Inflammatory macrophage (primary cell): ENCODE measurements around the gene AKT1.
A peak's percentile ranks its signal among the peaks of the same experiment; 100 is the strongest.
"Not testable (repeated sequence)": the region's sequence is repeated elsewhere in the genome, so short reads cannot be mapped to it uniquely, and the experiment has no call there.

Experiments
- DNase-seq, 2 donors: peaks; one replicate each; pipeline ENCODE4 v3.0.0-alpha.2; 2020 to 2022

The AKT1 gene

GRCh38 chr14:104818714-104819161, 23.2 kb upstream of the AKT1 start:
- no peak for DNase-seq

- DNase-seq: no peak
Observed at GRCh38 chr14:104817930-104818713, 22.6 kb upstream of the AKT1 start.

GRCh38 chr14:104816616-104816884, 21.0 kb upstream of the AKT1 start:
- DNase-seq: no peak

- not testable (repeated sequence) for DNase-seq
Observed at GRCh38 chr14:104814701-104815100, 19.2 kb upstream of the AKT1 start.

GRCh38 chr14:104813286-104813685, 17.7 kb upstream of the AKT1 start:
- DNase-seq: no peak

GRCh38 chr14:104810316-104810715, 14.8 kb upstream of the AKT1 start:
- no peak for DNase-seq

- no peak for DNase-seq
Observed at GRCh38 chr14:104808456-104808855, 12.9 kb upstream of the AKT1 start.

- peak; percentile 20 to 37 for DNase-seq
Observed at GRCh38 chr14:104806625-104807465, 11.3 kb upstream of the AKT1 start.

- DNase-seq: no peak
Observed at GRCh38 chr14:104805941-104806624, 10.5 kb upstream of the AKT1 start.

GRCh38 chr14:104805326-104805678, 9.8 kb upstream of the AKT1 start:
- DNase-seq: peak; percentile 33

- DNase-seq: no peak
Observed at GRCh38 chr14:104804481-104805325, 9.2 kb upstream of the AKT1 start.

GRCh38 chr14:104803912-104804410, 8.4 kb upstream of the AKT1 start:
- DNase-seq: no peak

GRCh38 chr14:104803280-104803911, 7.8 kb upstream of the AKT1 start:
- DNase-seq: no peak

- no peak for DNase-seq
Observed at GRCh38 chr14:104802394-104803184, 7.0 kb upstream of the AKT1 start.

GRCh38 chr14:104801520-104802393, 6.2 kb upstream of the AKT1 start:
- DNase-seq: no peak

GRCh38 chr14:104800771-104801519, 5.4 kb upstream of the AKT1 start, which contains the start of gene ZBTB42:
Gene ZBTB42, plus strand, starts transcription at chr14:104801101. Its CDS starts 97 bp downstream, at chr14:104801198.
- peak in 1 of 2 donors; percentile 40 for DNase-seq

GRCh38 chr14:104800015-104800770, 4.6 kb upstream of the AKT1 start:
- DNase-seq: peak; percentile 64 to 79
